ENCODE data around the gene RNF144A.

DNA sequence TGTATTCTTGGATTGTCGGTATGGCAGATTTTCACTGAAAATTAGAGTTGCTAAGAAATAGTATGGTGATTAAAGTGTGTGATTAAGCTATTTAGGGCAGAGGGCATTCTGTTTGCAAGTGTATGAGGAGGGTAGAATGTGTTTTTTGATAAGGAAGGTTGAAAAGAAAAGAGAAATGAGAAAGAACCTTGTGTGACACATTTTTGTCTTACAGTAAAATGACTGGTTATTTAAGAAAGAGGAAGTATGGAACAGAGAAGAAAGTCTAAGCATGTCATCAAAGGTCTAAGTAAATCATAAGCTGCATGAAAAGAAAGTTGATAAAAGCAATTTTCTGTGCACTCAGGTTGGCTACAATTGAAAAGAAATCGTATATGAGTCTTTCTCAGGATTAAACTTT lies 44.8 kb upstream of the RNF144A start:
- TF ChIP-seq, protein P1, sequence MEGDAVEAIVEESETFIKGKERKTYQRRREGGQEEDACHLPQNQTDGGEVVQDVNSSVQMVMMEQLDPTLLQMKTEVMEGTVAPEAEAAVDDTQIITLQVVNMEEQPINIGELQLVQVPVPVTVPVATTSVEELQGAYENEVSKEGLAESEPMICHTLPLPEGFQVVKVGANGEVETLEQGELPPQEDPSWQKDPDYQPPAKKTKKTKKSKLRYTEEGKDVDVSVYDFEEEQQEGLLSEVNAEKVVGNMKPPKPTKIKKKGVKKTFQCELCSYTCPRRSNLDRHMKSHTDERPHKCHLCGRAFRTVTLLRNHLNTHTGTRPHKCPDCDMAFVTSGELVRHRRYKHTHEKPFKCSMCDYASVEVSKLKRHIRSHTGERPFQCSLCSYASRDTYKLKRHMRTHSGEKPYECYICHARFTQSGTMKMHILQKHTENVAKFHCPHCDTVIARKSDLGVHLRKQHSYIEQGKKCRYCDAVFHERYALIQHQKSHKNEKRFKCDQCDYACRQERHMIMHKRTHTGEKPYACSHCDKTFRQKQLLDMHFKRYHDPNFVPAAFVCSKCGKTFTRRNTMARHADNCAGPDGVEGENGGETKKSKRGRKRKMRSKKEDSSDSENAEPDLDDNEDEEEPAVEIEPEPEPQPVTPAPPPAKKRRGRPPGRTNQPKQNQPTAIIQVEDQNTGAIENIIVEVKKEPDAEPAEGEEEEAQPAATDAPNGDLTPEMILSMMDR (conservative IDR thresholded peaks at IDR 0.05; ENCODE audit: low read depth, low read length): no peak
- TF ChIP-seq EZH2 (IDR thresholded peaks at IDR 0.05; ENCODE audit: borderline replicate concordance, low read depth, low read length, poor library complexity, severe bottlenecking): no peak

Measured in A673 (cell line).